HEK293 (cell line): ENCODE measurements around the gene UBE2D2.

Experiments
- ATF2 ChIP-seq: fragments of 450-650 bp; formaldehyde crosslinking; IDR thresholded peaks from 2 replicates; pipeline ENCODE4 v1.5.1; 2016; ENCODE audit warnings: missing biosample characterization, missing genetic modification characterization, low read depth
- CTCF ChIP-seq: fragments of 450-650 bp; formaldehyde crosslinking; IDR thresholded peaks from 2 replicates; pipeline ENCODE4 v1.5.1; 2016; ENCODE audit warnings: missing biosample characterization, missing genetic modification characterization
- HOXC10 ChIP-seq: sonication (generic); formaldehyde crosslinking; IDR thresholded peaks from 2 replicates; pipeline ENCODE4 v1.8.1; 2023; ENCODE audit warnings: mild to moderate bottlenecking, missing genetic modification reagents
- KLF10 ChIP-seq: fragments of 450-650 bp; IDR thresholded peaks from 2 replicates; pipeline ENCODE4 v1.5.1; 2018; ENCODE audit warnings: missing biosample characterization, mild to moderate bottlenecking, missing genetic modification characterization
- KLF16 ChIP-seq: fragments of 450-650 bp; formaldehyde crosslinking; IDR thresholded peaks from 2 replicates; pipeline ENCODE4 v1.5.1; 2017; ENCODE audit warnings: missing biosample characterization, missing genetic modification characterization
- PBX3 ChIP-seq: sonication (generic); formaldehyde crosslinking; IDR thresholded peaks from 2 replicates; pipeline ENCODE4 v1.8.1; 2022; ENCODE audit warnings: mild to moderate bottlenecking, moderate library complexity, missing genetic modification reagents
- SP2 ChIP-seq: fragments of 450-650 bp; formaldehyde crosslinking; IDR thresholded peaks from 2 replicates; pipeline ENCODE4 v1.5.1; 2016; ENCODE audit warnings: missing biosample characterization, missing genetic modification characterization
- YY1 ChIP-seq: fragments of 450-650 bp; formaldehyde crosslinking; IDR thresholded peaks from 2 replicates; pipeline ENCODE4 v1.5.1; 2018; ENCODE audit warnings: missing biosample characterization, missing genetic modification characterization
- ZEB2 ChIP-seq: fragments of 450-650 bp; formaldehyde crosslinking; IDR thresholded peaks from 2 replicates; pipeline ENCODE4 v1.5.1; 2016; ENCODE audit warnings: missing biosample characterization, missing genetic modification characterization
- ZNF169 ChIP-seq: fragments of 450-650 bp; formaldehyde crosslinking; IDR thresholded peaks from 2 replicates; pipeline ENCODE4 v1.5.1; 2016; ENCODE audit warnings: missing biosample characterization, missing genetic modification characterization
- ZNF239 ChIP-seq: fragments of 450-650 bp; formaldehyde crosslinking; IDR thresholded peaks from 2 replicates; pipeline ENCODE4 v1.5.1; 2016; ENCODE audit warnings: missing biosample characterization, missing genetic modification characterization
- ZNF24 ChIP-seq: fragments of 450-650 bp; formaldehyde crosslinking; IDR thresholded peaks from 2 replicates; pipeline ENCODE4 v1.5.1; 2016; ENCODE audit warnings: missing biosample characterization, missing genetic modification characterization
- ZNF521 ChIP-seq: fragments of 450-650 bp; formaldehyde crosslinking; IDR thresholded peaks from 2 replicates; pipeline ENCODE4 v1.5.1; 2017; ENCODE audit warnings: missing biosample characterization, mild to moderate bottlenecking, missing genetic modification characterization

- TF ChIP-seq ZNF169 (tag by site-specific recombination): no peak
- TF ChIP-seq CTCF (tag by site-specific recombination): no peak
- TF ChIP-seq KLF16: no peak
- no peak for TF ChIP-seq HOXC10 (CRISPR knock-in tag)
- TF ChIP-seq YY1 (tag by site-specific recombination): no peak
- TF ChIP-seq SP2 (tag by site-specific recombination): no peak
- TF ChIP-seq ZEB2 (tag by site-specific recombination): no peak
- TF ChIP-seq ZNF521 (tag by site-specific recombination): no peak
- TF ChIP-seq ZNF24 (tag by site-specific recombination): no peak
- no peak for TF ChIP-seq ATF2
- TF ChIP-seq PBX3: no peak
- TF ChIP-seq KLF10: no peak
- no peak for TF ChIP-seq ZNF239
Observed at GRCh38 chr5:139640421-139641115, 79.4 kb downstream of the UBE2D2 start.
